Mesothelial cell of epicardium (in vitro differentiated cells): ENCODE data around the gene GRID2. TPM values are rescaled to one million over a fixed set of nuclear protein-coding genes. Genes with fewer than 3 reads are reported as not detected.

Source experiments
- DNase-seq, 2 experiments: peaks; one replicate each; pipeline ENCODE4 v3.0.0; 2021; ENCODE audit warnings: low spot score in 2 of 2; ENCODE audit not compliant: unreplicated experiment in 2 of 2
- H3K27ac Mint-ChIP-seq: 2 replicates; pipeline ENCODE4 v1.8.0; 2021; ENCODE audit warnings: mixed read lengths
- H3K27me3 Mint-ChIP-seq: 2 replicates; pipeline ENCODE4 v1.8.0; 2021; ENCODE audit warnings: low read depth, mixed read lengths
- H3K36me3 Mint-ChIP-seq: 2 replicates; pipeline ENCODE4 v1.8.0; 2021; ENCODE audit warnings: mixed read lengths
- H3K4me1 Mint-ChIP-seq: 2 replicates; pipeline ENCODE4 v1.8.0; 2021; ENCODE audit warnings: mixed read lengths
- H3K4me3 Mint-ChIP-seq: 2 replicates; pipeline ENCODE4 v1.8.0; 2021; ENCODE audit warnings: mild to moderate bottlenecking, moderate library complexity, mixed read lengths
- H3K9me3 Mint-ChIP-seq: 2 replicates; pipeline ENCODE4 v1.8.0; 2021; ENCODE audit warnings: mixed read lengths
- CTCF ChIP-seq: fragments of 200-600 bp; sonication (generic); IDR thresholded peaks from one replicate; pipeline ENCODE4 v1.5.0; 2021; ENCODE audit warnings: antibody characterized with exemption; ENCODE audit not compliant: unreplicated experiment
- total RNA-seq: library from RNA; stranded (reverse); gene quantifications from 3 replicates; pipeline ENCODE4 v1.2.1, GENCODE V29; 2021

GRID2 gene
- total RNA-seq, 1 donor from 2014 or later: 3.1 TPM

- no peak for TF ChIP-seq CTCF
- peaks cover under 1% of the 10 kb centered on the region for H3K9me3 Mint-ChIP-seq
- peaks cover 41% of the 10 kb centered on the region for H3K4me1 Mint-ChIP-seq
- no peak for DNase-seq
- no peaks in the 10 kb centered on the region for H3K27me3 Mint-ChIP-seq
- no peaks in the 10 kb centered on the region for H3K36me3 Mint-ChIP-seq
- peak overlapping the region; percentile 32 for H3K27ac Mint-ChIP-seq
- no peak overlapping the region for H3K4me3 Mint-ChIP-seq
Observed at GRCh38 chr4:93749292-93749761, 1445.6 kb downstream of the GRID2 start.

DNA sequence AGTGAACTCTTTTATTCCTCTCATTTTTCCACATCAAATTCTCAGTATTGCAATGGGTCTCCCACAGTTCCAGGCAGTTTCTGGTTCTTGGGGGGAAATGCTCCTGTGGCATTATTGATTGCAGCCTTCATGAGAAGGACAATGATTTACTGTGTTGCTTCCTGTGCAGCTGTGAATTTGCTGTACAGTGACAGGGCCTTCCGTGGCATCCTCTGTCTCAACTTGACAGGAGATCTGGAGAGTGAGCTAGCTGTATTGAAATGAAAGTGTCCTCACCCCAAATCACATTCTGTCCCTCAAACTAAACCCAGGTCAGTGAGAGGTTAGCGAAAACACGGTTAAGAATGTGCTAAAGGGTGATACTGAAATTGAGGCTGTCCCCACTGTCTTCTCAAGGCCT lies 1447.6 kb downstream of the GRID2 start:
- no peak for DNase-seq
- TF ChIP-seq CTCF: no peak
- Mint-ChIP-seq H3K27ac (no peak overlapping the region), H3K4me3 (no peak overlapping the region), H3K4me1 (peaks cover 27% of the 10 kb centered on the region), H3K9me3 (no peaks in the 10 kb centered on the region), H3K27me3 (no peaks in the 10 kb centered on the region), H3K36me3 (no peaks in the 10 kb centered on the region)

DNA sequence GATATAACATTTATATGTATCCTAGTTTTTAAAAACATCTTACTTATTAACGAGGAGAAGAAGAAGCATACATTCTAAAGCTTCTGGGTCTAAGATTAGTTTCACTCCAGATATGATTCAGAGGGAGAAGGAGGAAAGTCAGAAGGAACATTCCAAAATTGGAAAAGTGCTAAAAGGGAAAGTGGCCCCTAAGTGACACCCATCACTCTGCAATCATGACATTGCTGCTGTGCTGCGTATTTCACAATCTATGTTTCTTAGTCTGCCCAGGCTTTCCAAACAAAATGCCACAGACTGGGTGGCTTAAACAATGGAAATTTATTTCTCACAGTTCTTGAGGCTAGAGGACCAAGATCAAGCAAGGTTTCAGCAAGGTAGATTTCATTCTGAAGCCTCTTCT lies 1452.3 kb downstream of the GRID2 start:
- H3K27ac Mint-ChIP-seq: no peak overlapping the region
- no peaks in the 10 kb centered on the region for H3K36me3 Mint-ChIP-seq
- no peaks in the 10 kb centered on the region for H3K27me3 Mint-ChIP-seq
- no peak for TF ChIP-seq CTCF
- H3K9me3 Mint-ChIP-seq: no peaks in the 10 kb centered on the region
- H3K4me3 Mint-ChIP-seq: no peak overlapping the region
- H3K4me1 Mint-ChIP-seq: peaks cover 12% of the 10 kb centered on the region
- no peak for DNase-seq

DNA sequence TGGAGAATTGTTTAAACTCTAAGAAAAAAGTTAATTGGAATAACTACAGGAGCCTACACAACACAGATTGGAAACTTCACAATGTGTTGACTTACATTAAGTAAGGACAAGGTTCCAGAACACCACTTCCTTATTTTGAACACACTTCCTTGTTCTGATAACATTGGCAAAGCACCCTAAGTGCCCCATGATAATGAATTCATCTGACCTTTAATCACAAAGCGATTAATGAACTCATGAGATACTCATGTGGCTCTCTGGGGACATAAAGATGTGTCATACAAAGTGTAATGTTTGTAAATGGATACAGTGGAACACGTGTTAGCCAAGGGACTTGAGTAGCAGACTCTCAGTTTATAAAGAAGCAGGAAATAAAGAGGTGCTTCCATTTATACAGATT lies 1455.7 kb downstream of the GRID2 start:
- no peak overlapping the region for H3K4me3 Mint-ChIP-seq
- no peak overlapping the region for H3K27ac Mint-ChIP-seq
- DNase-seq: no peak
- H3K36me3 Mint-ChIP-seq: no peaks in the 10 kb centered on the region
- no peaks in the 10 kb centered on the region for H3K27me3 Mint-ChIP-seq
- TF ChIP-seq CTCF: no peak
- H3K9me3 Mint-ChIP-seq: no peaks in the 10 kb centered on the region
- peaks cover 21% of the 10 kb centered on the region for H3K4me1 Mint-ChIP-seq

DNA sequence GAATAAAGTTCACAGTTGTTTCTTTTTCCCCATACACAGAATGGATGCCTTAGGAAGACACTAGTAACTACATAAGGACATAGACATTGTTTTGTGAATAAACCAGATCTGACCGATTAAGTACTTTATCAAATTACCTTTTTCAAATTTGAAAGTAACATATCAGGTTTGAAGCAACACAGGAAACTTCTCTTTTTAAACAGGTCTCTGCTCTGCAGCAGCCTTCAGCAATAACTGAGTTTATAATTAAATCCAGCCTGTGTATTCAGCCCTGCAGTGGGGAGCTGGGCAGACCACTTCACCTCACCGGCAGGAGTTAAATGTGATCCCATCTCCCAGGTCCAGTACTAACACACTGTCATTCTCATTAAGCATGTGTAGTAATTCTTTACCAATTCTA lies 1456.5 kb downstream of the GRID2 start:
- H3K4me1 Mint-ChIP-seq: peaks cover 24% of the 10 kb centered on the region
- no peaks in the 10 kb centered on the region for H3K9me3 Mint-ChIP-seq

More for the DNA sequence above, 1456.5 kb downstream of the GRID2 start:
- TF ChIP-seq CTCF: no peak
- Mint-ChIP-seq H3K27me3 (peaks cover 1% of the 10 kb centered on the region), H3K27ac (no peak overlapping the region), H3K36me3 (no peaks in the 10 kb centered on the region), H3K4me3 (no peak overlapping the region)
- no peak for DNase-seq
